Measurements from ENCODE around the gene CACNB2.

DNA sequence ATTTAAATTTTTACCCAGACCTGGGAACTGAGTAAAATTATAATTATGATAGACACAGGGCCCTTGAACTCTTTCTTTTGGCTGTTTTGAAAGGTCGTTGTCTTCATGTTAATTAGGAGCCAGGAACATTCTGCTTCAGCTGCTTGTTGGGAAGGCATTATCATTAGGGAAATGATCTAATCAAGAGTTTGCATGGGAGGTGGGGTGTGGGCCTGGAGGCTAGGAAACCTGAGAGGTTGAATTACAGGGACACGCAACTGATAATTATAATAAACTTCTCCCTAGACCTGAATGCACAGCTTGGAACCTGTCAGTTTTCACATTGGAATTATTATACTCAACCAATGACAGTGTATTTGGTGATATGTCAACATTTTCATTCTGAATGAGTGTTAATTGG is 237.7 kb downstream of the CACNB2 start:
- no peak for TF ChIP-seq LEF1 (IDR thresholded peaks at IDR 0.05; ENCODE audit: borderline replicate concordance)
- no peak for TF ChIP-seq ZNF384 (IDR thresholded peaks at IDR 0.05)
- TF ChIP-seq ELF4 (IDR thresholded peaks at IDR 0.05) = no peak
- TF ChIP-seq TARDBP (IDR thresholded peaks at IDR 0.05) = no peak
- no peak for TF ChIP-seq ARNT (IDR thresholded peaks at IDR 0.05)
